Measurements from ENCODE around the gene MLN. TPM values are rescaled to one million over a fixed set of nuclear protein-coding genes. Genes with fewer than 3 reads are reported as not detected.
A peak's percentile ranks its signal among the peaks of the same experiment; 100 is the strongest.

The MLN gene
- total and polyA plus RNA-seq, 8 donors = 0.28 TPM; not detected in 7

DNA sequence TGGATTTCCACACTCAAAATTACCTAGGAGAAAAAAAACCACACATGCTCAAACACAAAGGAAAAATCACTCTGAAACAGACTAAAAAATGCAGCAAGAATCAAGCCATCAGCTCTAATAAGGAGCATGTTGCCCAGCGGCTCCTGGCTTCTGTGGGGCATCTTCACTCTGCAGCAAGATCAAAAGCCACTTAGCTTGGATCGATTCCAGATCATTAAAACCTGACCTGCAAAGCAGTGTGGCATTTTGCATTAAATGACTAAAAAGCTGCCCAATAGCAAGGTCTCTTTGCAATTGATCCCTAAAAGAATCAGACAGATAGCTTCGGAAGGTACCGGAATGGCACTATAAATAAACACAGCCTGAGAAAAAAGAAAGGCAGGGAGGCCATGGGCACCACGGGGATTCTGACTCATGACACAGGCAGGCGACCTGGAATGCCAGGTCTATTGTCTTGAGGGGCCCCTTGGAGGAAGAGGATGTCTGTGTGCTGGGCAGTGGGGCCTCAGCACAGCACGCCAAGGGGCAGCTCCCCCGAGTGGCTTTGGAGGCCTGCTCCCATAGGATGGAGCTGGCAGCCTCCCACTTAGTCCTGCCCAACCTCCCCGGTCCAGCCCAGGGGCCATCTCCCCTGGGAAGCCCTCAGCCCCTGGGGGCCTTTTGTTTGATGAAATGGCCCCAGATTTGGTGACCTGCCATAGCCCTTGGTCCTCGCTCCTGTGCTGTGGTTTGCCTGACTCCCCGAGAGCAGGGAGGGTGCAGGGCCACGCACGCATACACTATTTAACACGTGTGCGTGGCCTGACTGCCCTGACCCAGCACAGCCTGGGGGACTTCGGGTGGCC is 22.4 kb downstream of the MLN start:
- DNase-seq = peak in 1 of 4 donors; percentile 69
- Histone ChIP-seq H3K27ac (no peak overlapping the region), H3K4me3 (no peak overlapping the region), H3K36me3 (peaks cover 6 to 91% of the 10 kb centered on the region in 2 donors), H3K27me3 (no peaks in the 10 kb centered on the region), H3K4me1 (peaks cover under 1 to 27% of the 10 kb centered on the region in 2 donors), H3K9me3 (no peaks in the 10 kb centered on the region)
- intact Hi-C loops (cut with DNase I) = no loop called here
- TF ChIP-seq, protein P1, sequence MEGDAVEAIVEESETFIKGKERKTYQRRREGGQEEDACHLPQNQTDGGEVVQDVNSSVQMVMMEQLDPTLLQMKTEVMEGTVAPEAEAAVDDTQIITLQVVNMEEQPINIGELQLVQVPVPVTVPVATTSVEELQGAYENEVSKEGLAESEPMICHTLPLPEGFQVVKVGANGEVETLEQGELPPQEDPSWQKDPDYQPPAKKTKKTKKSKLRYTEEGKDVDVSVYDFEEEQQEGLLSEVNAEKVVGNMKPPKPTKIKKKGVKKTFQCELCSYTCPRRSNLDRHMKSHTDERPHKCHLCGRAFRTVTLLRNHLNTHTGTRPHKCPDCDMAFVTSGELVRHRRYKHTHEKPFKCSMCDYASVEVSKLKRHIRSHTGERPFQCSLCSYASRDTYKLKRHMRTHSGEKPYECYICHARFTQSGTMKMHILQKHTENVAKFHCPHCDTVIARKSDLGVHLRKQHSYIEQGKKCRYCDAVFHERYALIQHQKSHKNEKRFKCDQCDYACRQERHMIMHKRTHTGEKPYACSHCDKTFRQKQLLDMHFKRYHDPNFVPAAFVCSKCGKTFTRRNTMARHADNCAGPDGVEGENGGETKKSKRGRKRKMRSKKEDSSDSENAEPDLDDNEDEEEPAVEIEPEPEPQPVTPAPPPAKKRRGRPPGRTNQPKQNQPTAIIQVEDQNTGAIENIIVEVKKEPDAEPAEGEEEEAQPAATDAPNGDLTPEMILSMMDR (IDR thresholded peaks at IDR 0.05) = no peak
- peak; percentile 38 for ATAC-seq

DNA sequence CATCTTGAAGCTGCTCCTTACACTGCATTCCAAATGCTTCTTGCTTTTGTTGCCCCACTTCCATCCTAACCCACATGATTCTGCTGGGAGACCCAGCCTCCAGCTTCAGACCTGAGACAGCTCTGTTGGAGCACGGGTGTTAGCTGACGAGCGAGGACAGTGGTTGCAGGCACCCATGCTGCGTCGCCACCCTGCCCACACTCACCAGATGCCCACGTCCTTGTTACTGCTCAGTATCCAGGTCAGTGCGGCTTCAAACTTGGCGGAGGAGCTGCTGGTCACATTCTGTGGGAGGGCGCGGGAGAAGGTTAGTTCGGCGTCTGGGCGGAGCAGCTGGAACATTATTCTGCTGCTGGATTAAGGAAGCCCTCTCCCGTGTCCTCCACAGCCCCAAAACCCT is 23.9 kb downstream of the MLN start:
- Histone ChIP-seq H3K27ac (no peak overlapping the region), H3K27me3 (no peaks in the 10 kb centered on the region), H3K36me3 (peaks cover 6 to 100% of the 10 kb centered on the region in 2 donors), H3K9me3 (no peaks in the 10 kb centered on the region), H3K4me1 (peaks cover 0 to 14% of the 10 kb centered on the region in 2 donors), H3K4me3 (no peak overlapping the region)
- ATAC-seq = no peak
- peak in 1 of 4 donors; percentile 45 for DNase-seq
- intact Hi-C loops (cut with DNase I) = loop anchor here in 1 of 2 donors (10.0 kb wide), 1 partner anchor 245 kb away; no protein-coding TSS in a partner anchor
- TF ChIP-seq, protein P1 (IDR thresholded peaks at IDR 0.05) = no peak

DNA sequence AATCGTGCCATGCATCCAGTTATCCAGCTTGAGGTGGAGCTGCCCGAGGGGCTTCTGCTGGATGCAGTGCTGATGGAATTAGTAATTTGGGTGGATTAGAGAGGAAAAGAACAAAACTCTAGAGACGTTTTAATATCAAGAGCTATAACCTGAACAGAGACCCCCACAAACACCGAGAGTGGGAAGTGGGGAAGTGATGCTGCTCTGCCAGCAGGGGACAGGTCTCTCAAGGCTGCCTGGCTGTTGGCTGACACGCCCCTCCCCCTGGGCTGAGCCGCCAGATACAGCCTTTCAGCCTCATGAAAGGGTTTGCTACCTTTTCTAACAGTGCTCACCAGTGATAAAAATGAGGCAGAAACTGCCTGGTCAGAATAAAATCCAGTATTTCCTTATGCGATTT is 24.5 kb downstream of the MLN start:
- Histone ChIP-seq H3K27me3 (no peaks in the 10 kb centered on the region), H3K4me1 (peaks cover 0 to 8% of the 10 kb centered on the region in 2 donors), H3K9me3 (no peaks in the 10 kb centered on the region), H3K27ac (no peak overlapping the region), H3K36me3 (peaks cover 6 to 100% of the 10 kb centered on the region in 2 donors), H3K4me3 (no peak overlapping the region)
- intact Hi-C loops (cut with DNase I) = loop anchor here in 1 of 2 donors (10.0 kb wide), 1 partner anchor 246 kb away; no protein-coding TSS in a partner anchor
- TF ChIP-seq, protein P1 (IDR thresholded peaks at IDR 0.05) = no peak
- ATAC-seq (no peak), DNase-seq (peak in 1 of 4 donors; percentile 50)

DNA sequence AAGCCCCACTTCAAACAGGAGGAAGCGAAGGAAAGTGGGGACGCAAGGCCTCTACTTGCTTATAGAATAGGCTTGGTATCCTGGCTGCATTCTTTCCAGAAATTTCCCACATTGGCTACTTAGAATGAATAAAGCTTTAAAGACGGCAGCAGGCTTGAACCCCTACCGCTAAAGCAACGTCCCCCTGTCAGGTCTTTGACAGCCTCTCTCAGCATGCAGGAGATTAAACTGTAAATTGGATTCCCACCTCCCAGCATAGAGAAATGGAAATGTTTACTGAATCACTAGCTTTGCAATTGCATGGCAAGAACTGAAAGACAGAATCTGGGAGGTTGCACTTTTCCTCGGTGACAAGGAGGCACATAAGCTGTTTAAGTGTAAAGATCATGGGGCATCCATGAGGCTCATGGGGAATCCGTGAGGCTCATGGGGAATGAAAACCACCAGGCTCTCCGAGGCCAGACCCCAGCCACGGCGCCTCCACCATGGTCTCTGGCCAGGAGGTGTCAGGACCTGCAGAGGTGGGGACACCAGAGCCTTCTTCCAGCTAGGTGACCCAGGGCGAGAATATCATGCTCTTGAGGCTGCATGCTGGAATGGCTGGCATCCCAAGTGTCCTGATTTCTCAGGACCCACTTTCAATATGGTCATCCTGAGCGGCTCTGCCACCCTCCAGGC is 25.2 kb downstream of the MLN start:
- peaks cover 0 to 6% of the 10 kb centered on the region in 2 donors for H3K4me1 ChIP-seq
- peak in 1 of 4 donors; percentile 54 for DNase-seq
- no peak for ATAC-seq
- no peak overlapping the region for H3K27ac ChIP-seq
- no peak overlapping the region for H3K4me3 ChIP-seq
- intact Hi-C loops (cut with DNase I) = loop anchor here in 1 of 2 donors (10.0 kb wide), 1 partner anchor 246 kb away; no protein-coding TSS in a partner anchor
- H3K36me3 ChIP-seq = peaks cover under 1 to 100% of the 10 kb centered on the region in 2 donors
- TF ChIP-seq, protein P1 (IDR thresholded peaks at IDR 0.05) = no peak
- H3K27me3 ChIP-seq = no peaks in the 10 kb centered on the region
- no peaks in the 10 kb centered on the region for H3K9me3 ChIP-seq

Measured in left lung (tissue), 10 donors.